Measurements from ENCODE around the gene MPDZ.

GRCh38 chr9:13122756-13123369, 156.6 kb downstream of the MPDZ start:
- TF ChIP-seq, protein P1, sequence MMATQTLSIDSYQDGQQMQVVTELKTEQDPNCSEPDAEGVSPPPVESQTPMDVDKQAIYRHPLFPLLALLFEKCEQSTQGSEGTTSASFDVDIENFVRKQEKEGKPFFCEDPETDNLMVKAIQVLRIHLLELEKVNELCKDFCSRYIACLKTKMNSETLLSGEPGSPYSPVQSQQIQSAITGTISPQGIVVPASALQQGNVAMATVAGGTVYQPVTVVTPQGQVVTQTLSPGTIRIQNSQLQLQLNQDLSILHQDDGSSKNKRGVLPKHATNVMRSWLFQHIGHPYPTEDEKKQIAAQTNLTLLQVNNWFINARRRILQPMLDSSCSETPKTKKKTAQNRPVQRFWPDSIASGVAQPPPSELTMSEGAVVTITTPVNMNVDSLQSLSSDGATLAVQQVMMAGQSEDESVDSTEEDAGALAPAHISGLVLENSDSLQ (IDR thresholded peaks at IDR 0.05): no peak
- TF ChIP-seq ELF4 (IDR thresholded peaks at IDR 0.05) (no peak), FOXA1 (IDR thresholded peaks at IDR 0.05) (no peak), TARDBP (IDR thresholded peaks at IDR 0.05) (no peak), SP1 (IDR thresholded peaks at IDR 0.05) (no peak), HDGF (IDR thresholded peaks at IDR 0.05; ENCODE audit: borderline replicate concordance) (no peak)
